NCI-H1105 treated with DMSO at 0.1 percent for 48 hours (cell line): Measurements from ENCODE around the gene CDHR1.
A peak's percentile ranks its signal among the peaks of the same experiment; 100 is the strongest.
"Not testable (repeated sequence)": the region's sequence is repeated elsewhere in the genome, so short reads cannot be mapped to it uniquely, and the experiment has no call there.

Experiments
- DNase-seq: peaks from one replicate; lab custom pipeline; 2025; lab: John Stamatoyannopoulos, UW

CDHR1 gene

DNA sequence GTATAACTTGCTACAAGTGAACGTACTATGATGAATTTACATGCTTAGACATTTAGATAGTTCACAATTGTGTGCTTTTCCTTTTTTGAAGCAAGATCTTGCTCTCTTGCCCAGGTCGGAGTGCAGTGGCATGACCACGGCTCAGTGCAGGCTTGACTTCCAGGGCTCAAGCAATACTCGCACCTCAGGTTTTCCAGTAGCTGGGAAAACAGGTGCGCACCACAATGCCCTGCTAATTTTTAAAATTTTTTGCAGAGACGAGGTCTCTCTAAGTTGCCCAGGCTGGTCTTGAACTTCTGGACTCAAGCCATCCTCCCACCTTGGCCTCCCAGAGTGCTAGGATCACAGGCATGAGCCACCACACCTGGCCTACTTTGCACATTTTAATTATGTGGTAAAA lies 18.9 kb upstream of the CDHR1 start:
- no peak for DNase-seq

DNA sequence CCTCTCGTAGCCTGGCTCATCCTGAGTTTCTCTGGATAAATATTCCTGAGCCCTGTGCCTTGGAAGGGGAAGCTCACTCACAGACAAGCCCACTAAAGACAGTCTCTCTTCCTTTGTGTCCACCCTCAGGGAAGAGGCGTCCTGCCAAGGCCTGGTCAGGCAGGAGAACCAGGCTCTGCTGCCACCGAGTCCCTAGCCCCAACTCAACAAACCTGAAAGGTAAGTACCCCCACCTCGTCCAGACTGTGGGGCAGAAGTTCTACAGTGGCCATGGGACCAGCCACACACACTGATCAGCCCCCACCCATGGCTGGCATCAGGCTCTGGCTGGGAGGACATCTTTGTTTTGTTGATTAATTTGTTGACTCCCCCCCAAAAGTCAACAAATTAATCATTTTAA lies 18.0 kb upstream of the CDHR1 start:
- DNase-seq: no peak

GRCh38 chr10:84176836-84177474 lies 17.4 kb upstream of the CDHR1 start:
- no peak for DNase-seq

DNA sequence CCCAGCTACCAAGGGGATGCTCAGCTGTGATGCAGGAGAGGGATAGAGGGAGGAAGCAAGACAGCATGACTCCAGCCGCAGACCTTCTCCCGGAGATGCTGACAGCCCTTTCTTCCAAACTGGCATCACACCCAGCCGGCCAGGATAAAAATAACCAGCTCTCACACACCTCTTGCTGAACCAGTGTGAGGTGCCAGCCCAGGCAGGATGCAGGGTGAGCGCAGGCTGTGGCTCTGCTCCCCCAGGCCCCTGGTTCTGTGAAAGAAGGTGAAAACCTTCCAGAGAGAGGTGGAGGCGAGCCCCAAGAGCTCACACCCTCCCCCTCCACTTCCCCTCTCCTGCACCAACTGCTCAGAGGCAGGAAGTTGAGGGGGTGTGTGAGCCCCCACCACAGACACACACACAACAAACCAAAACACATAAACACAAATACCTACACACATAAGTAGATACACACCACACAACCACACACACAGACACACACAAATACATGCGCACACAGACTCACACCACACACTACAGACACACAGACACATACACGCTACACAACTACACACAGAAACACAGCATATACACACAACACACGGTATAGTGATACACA lies 16.7 kb upstream of the CDHR1 start:
- DNase-seq: no peak

GRCh38 chr10:84178160-84178609 lies 16.2 kb upstream of the CDHR1 start:
- no peak for DNase-seq

- DNase-seq: peak; percentile 69
Observed at GRCh38 chr10:84179059-84179710, 15.2 kb upstream of the CDHR1 start.

GRCh38 chr10:84180386-84180785 lies 14.0 kb upstream of the CDHR1 start:
- DNase-seq: not testable (repeated sequence)

- DNase-seq: no peak
Observed at GRCh38 chr10:84181631-84182030, 12.7 kb upstream of the CDHR1 start.

GRCh38 chr10:84184517-84184916 lies 9.8 kb upstream of the CDHR1 start:
- no peak for DNase-seq

GRCh38 chr10:84185526-84186175 lies 8.7 kb upstream of the CDHR1 start:
- no peak for DNase-seq

GRCh38 chr10:84188815-84189214 lies 5.5 kb upstream of the CDHR1 start:
- DNase-seq: no peak

- DNase-seq: no peak
Observed at GRCh38 chr10:84190621-84191020, 3.7 kb upstream of the CDHR1 start.

DNA sequence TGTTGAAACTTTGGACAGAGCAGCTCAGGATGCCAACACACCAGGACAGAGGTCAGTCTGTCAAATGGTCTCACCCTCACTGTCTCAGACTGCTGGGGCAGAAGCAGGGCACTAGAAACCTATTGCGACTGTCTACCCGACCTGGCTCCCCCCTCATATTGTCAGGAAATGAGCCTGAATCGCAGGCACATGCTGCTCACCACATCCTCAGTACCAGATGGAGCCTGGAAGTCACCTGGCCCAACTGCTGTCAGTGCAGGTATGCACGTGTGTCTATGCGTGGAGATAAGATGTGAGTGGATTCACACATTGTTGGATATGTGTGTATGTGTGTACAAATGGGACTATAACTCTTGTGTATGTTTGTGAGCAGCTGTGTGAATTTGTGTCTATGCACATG lies 3.2 kb upstream of the CDHR1 start:
- no peak for DNase-seq

DNA sequence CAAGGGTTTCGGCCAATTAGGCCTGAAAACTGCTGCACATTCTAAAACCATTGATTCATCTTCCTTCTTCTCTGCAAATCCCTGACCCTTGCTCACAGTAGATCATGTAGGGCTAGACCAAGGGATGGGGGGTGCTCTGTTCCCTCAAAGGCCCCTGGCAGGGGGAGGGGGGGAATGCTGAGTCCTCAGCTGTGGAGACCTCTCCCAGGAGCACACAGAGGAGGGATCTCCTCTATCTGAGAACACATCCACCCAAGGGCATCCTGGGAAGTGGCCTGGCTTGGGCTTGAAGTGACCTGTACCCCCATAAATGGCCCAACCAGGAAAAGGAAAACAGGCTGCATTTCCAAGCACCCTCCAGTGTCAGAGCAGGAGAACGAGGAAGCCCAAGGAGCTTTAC lies 1.0 kb upstream of the CDHR1 start:
- DNase-seq: no peak

DNA sequence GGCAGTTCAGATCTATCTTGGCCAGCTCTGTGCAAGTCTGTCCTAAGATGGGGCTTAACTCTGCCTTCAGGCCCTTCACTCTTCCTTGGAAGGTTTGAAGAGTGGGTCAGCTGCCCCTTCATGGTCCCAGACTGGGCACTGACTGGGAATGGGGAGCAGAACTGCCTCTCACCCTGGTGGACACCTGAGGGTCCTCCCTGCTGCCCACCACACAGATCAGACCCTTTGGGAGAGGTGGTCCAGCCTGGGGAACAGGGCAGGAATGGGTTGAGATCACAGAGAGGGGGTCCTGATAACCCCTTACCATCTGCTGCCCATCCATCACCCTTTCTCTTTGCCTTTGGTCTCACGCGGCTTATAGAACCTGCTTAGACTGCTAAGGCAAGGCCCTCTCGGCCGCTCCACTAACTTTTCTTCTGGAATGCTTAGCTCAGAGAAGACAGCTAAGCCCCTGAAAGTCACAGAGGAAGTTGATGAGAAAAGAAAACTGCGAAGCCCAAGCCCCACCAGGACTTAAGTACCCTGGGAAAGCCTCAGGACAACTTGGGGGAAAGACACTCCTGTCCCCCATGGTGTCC lies 402 bp upstream of the CDHR1 start:
- no peak for DNase-seq

GRCh38 chr10:84195044-84195830 lies 900 bp downstream of the CDHR1 start:
- no peak for DNase-seq

- peak; percentile 69 for DNase-seq
Observed at GRCh38 chr10:84196083-84196482, 1.7 kb downstream of the CDHR1 start.

- DNase-seq: no peak
Observed at GRCh38 chr10:84196941-84197340, 2.6 kb downstream of the CDHR1 start.

DNA sequence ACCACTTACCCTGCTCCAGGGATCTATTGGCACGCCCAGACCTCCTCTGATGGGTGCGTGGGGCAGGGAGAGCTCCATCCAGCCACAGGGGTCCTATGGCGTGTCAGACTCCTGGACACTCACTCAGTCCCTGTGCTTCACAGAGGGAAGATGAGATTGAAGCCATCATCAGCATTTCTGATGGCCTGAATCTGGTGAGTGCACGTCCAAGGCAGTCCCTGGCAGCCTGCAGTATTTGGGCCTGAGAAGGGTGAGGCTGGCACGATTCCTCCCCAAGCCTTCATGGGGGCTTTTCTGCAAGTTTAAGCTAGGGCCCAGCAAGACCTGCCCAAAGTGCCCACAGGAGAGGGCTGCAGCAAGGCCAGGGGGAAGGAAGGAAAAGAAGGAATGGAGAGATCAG lies 3.3 kb downstream of the CDHR1 start:
- DNase-seq: no peak

- no peak for DNase-seq
Observed at GRCh38 chr10:84198206-84198915, 4.0 kb downstream of the CDHR1 start.

GRCh38 chr10:84200537-84201243 lies 6.4 kb downstream of the CDHR1 start:
- no peak for DNase-seq
